SK-N-MC (cell line): ENCODE results near the gene ROBO2.

Source experiments
- DNase-seq: peaks from one replicate; pipeline ENCODE4 v3.0.0-alpha.2; 2011; ENCODE audit warnings: low read depth, low spot score
- H3K27ac ChIP-seq: fragments of 200-600 bp; sonication (generic); 2 replicates; pipeline ENCODE4 v1.5.1; 2016; ENCODE audit warnings: mixed run types
- H3K36me3 ChIP-seq: fragments of 200-600 bp; sonication (generic); 2 replicates; pipeline ENCODE4 v1.6.1; 2017; ENCODE audit warnings: antibody characterized with exemption, low read length, mixed read lengths; ENCODE audit not compliant: insufficient read depth
- H3K4me3 ChIP-seq: fragments of 200-600 bp; sonication (generic); 2 replicates; pipeline ENCODE4 v1.5.1; 2016
- H3K9ac ChIP-seq: fragments of 200-600 bp; sonication (generic); 2 replicates; pipeline ENCODE4 v1.8.0; 2017; ENCODE audit warnings: mixed run types, mixed read lengths; ENCODE audit not compliant: insufficient read length
- H3K9me3 ChIP-seq: fragments of 200-600 bp; sonication (generic); 2 replicates; pipeline ENCODE4 v1.6.1; 2017; ENCODE audit warnings: low read depth, mild to moderate bottlenecking, antibody characterized with exemption, low read length, moderate library complexity, mixed read lengths
- EZH2 ChIP-seq: fragments of 200-600 bp; sonication (generic); IDR thresholded peaks from one replicate; pipeline ENCODE4 v1.6.1; 2017; ENCODE audit warnings: antibody characterized with exemption
- FOXP2 ChIP-seq: optimal IDR thresholded peaks from 2 replicates; pipeline ENCODE3; 2011; ENCODE audit warnings: mild to moderate bottlenecking, moderate library complexity; ENCODE audit not compliant: insufficient read depth; ENCODE audit errors: extremely low read length, control extremely low read depth
- POLR2AphosphoS5 ChIP-seq: IDR thresholded peaks from 2 replicates; pipeline ENCODE4 v1.6.1; 2012; ENCODE audit warnings: mild to moderate bottlenecking, low read depth, low read length, borderline replicate concordance

The ROBO2 gene

DNA sequence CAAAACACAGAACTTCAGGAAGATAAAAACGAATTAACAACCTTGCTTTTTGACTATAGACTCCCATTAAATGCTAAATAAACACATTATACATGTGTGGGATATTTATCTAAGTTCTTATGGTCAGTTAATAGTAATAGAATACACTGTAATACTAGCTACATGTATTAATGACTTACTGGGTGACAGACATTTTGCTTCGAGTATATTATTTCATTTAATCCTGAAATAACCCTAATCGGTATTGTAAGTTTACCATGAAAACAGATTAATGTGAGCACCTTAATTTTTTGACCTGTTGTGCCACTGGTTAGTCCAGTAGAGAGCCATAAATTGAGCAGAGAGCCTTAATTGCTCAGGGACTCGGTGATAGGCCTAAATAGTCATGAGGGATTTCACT lies 151.1 kb downstream of the ROBO2 start:
- H3K9ac ChIP-seq: no peak overlapping the region
- no peak for TF ChIP-seq FOXP2
- no peak for TF ChIP-seq EZH2
- no peak for TF ChIP-seq POLR2AphosphoS5
- no peaks in the 10 kb centered on the region for H3K36me3 ChIP-seq
- no peak for DNase-seq
- H3K9me3 ChIP-seq: no peaks in the 10 kb centered on the region
- H3K4me3 ChIP-seq: no peak overlapping the region
- H3K27ac ChIP-seq: no peak overlapping the region

DNA sequence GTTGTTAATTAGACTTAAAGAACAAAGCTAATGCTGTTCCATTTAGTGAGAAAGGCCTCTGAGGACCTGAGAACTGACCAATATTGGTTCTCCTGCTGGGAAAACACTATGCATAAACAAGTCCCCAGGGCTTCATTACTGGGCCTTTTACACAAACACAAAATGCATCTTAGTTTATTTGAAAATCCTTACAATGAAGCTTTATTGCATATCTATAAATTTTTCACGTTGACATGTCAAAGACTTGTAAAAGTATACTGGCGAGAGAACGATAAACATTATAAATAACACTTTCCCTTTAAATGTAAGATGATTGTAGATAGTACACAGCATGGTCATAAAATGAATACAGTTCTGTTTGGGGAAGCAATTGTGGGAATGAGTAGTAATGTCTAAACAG lies 151.7 kb downstream of the ROBO2 start:
- DNase-seq: no peak

DNA sequence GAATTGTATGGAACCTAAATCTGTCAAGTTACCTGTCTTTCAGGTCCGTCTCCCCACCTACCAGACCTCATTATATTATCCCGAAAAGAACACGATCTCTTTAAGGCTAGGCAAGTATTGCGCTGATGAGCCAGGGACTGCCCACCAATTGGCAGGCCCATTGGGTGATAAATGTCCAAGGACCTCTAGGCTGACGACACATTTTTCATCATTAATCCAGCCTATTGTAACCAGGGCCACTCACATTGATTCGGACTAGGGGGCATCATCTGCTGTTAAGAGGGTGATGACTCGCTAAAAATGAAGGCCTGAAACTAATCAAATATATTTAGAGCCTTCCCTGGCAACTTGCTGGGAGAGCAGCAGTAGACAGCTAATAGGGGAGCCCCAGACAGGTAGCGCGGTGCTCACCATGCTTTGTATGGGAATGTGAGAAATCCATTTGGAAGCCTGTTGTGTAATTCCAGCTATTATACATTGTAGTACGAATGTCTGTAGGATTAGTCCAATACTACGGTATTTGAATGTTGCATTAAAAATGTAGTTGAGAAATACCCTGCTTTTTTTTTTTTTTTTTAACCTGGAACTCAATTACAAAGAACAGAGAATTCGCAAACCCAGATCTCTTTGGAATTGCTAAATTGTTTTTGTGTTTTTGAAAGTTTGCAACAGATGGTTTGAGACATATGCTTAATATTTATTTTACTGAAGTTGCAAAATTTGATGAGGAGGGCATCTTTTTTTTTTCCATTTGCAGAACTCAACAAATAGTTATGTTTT lies 156.1 kb downstream of the ROBO2 start:
- H3K9ac ChIP-seq: no peak overlapping the region
- no peak overlapping the region for H3K4me3 ChIP-seq
- no peaks in the 10 kb centered on the region for H3K36me3 ChIP-seq
- no peak for DNase-seq
- H3K9me3 ChIP-seq: no peaks in the 10 kb centered on the region
- TF ChIP-seq POLR2AphosphoS5 (no peak), EZH2 (no peak), FOXP2 (no peak)
- H3K27ac ChIP-seq: no peak overlapping the region

More for the DNA sequence above, 151.7 kb downstream of the ROBO2 start:
- H3K9ac ChIP-seq: no peak overlapping the region
- H3K4me3 ChIP-seq: no peak overlapping the region
- H3K9me3 ChIP-seq: no peaks in the 10 kb centered on the region
- TF ChIP-seq POLR2AphosphoS5 (no peak), EZH2 (no peak), FOXP2 (no peak)
- no peak overlapping the region for H3K27ac ChIP-seq
- H3K36me3 ChIP-seq: no peaks in the 10 kb centered on the region

DNA sequence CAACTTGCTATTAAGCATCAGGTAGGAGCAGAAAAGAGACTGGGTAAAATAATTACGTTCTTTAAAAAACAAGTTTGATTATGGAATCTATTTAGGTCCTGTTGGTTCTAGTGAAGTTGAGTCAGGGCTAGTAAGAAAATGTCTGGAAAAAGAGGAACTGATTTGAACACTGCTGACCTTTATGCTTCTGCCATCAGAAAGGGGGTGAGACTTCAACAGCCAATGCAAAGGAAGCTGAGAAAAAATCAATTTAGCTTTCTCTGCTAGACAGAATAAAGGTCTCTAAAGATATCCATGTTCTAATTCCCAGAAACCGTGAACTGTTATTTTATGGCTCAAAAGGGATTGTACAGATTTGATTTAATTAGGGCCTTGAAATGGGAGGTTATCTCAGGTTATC lies 157.5 kb downstream of the ROBO2 start:
- Histone ChIP-seq H3K4me3 (no peak overlapping the region), H3K9me3 (no peaks in the 10 kb centered on the region), H3K36me3 (no peaks in the 10 kb centered on the region), H3K9ac (no peak overlapping the region), H3K27ac (no peak overlapping the region)
- no peak for DNase-seq
- TF ChIP-seq POLR2AphosphoS5 (no peak), FOXP2 (no peak), EZH2 (no peak)

- Histone ChIP-seq H3K36me3 (no peaks in the 10 kb centered on the region), H3K27ac (no peak overlapping the region), H3K9ac (no peak overlapping the region), H3K9me3 (no peaks in the 10 kb centered on the region), H3K4me3 (no peak overlapping the region)
- no peak for DNase-seq
- TF ChIP-seq FOXP2 (no peak), POLR2AphosphoS5 (no peak), EZH2 (no peak)
Measured at GRCh38 chr3:77203851-77204250, 164.0 kb downstream of the ROBO2 start.

GRCh38 chr3:77204788-77205187 lies 164.9 kb downstream of the ROBO2 start:
- Histone ChIP-seq H3K9ac (no peak overlapping the region), H3K36me3 (no peaks in the 10 kb centered on the region), H3K9me3 (no peaks in the 10 kb centered on the region), H3K27ac (no peak overlapping the region), H3K4me3 (no peak overlapping the region)
- DNase-seq: no peak
- TF ChIP-seq FOXP2: no peak
- no peak for TF ChIP-seq POLR2AphosphoS5
- TF ChIP-seq EZH2: no peak

DNA sequence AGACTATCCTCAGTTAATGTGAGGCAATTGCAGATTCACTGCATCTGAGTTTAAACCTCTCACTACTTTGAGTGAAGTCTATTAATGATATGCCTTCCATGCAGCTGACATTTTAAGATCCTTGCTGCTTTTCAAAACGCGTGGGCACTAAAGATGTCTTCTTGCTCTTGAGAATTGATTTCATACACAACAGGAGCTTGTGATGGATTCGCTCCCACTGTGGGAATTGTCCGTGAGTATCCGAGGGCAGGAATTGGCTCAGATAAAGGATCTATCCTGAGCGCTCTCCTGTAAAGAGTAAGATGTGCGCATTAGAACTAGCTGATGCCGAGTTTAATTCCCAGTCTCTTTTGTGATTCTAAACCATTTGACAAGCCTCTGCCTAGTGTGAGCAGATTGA lies 167.9 kb downstream of the ROBO2 start:
- Histone ChIP-seq H3K9me3 (no peaks in the 10 kb centered on the region), H3K36me3 (no peaks in the 10 kb centered on the region), H3K27ac (no peak overlapping the region), H3K9ac (no peak overlapping the region), H3K4me3 (no peak overlapping the region)
- no peak for TF ChIP-seq EZH2
- TF ChIP-seq POLR2AphosphoS5: no peak
- no peak for TF ChIP-seq FOXP2
- DNase-seq: no peak

- Histone ChIP-seq H3K4me3 (no peak overlapping the region), H3K9ac (no peak overlapping the region), H3K9me3 (no peaks in the 10 kb centered on the region), H3K27ac (no peak overlapping the region), H3K36me3 (no peaks in the 10 kb centered on the region)
- no peak for TF ChIP-seq FOXP2
- no peak for TF ChIP-seq EZH2
- no peak for TF ChIP-seq POLR2AphosphoS5
- no peak for DNase-seq
Measured at GRCh38 chr3:77222701-77223100, 182.8 kb downstream of the ROBO2 start.

DNA sequence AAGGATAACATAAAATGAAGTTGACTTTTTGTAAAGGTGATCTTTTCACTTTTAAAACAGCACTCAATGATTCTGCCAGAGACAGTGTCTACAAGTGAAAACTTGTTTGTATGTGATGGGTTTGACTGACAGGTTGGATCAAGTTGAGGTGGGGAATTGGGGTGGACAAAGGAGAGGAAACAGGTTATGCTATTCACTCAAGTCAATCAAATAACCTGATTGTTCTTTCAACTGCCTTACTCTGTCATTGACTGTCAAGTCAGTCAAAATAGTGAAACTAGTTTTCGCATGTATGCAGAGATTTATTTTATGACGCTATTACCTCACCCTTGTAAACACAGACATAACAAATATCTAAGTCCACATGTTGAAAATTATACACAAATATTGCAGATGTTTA lies 187.7 kb downstream of the ROBO2 start:
- Histone ChIP-seq H3K27ac (no peak overlapping the region), H3K4me3 (no peak overlapping the region), H3K36me3 (no peaks in the 10 kb centered on the region), H3K9me3 (no peaks in the 10 kb centered on the region), H3K9ac (no peak overlapping the region)
- no peak for TF ChIP-seq EZH2
- TF ChIP-seq POLR2AphosphoS5: no peak
- no peak for TF ChIP-seq FOXP2
- no peak for DNase-seq
